T-helper 1 cell treated with Interleukin-12 subunit alpha and Interleukin-12 subunit beta and Interleukin-4 antibody, amounts not matched to agents 30 ng/mL and 1 ng/mL, for 36 hours (primary cell): ENCODE data around the gene IFIT2. TPM values are rescaled to one million over a fixed set of nuclear protein-coding genes. Genes with fewer than 3 reads are reported as not detected.

Experiments
- total RNA-seq: library from RNA; stranded (reverse); gene quantifications from 2 replicates; pipeline ENCODE4 v1.2.3, GENCODE V29; 2022

Gene IFIT2
- total RNA-seq, 1 donor from 2014 or later = 2.5 TPM

Other genes with a start within 250 kb of the IFIT2 start
- not detected in 2 replicates for gene CH25H, start 94.7 kb upstream of the IFIT2 start, total RNA-seq
- gene LIPA, start 50.3 kb upstream of the IFIT2 start, total RNA-seq = 13.0 and 14.6 TPM in 2 replicates
- gene IFIT3, start 26.0 kb downstream of the IFIT2 start, total RNA-seq = 11.2 and 11.4 TPM in 2 replicates
- gene IFIT1B, start 76.0 kb downstream of the IFIT2 start, total RNA-seq = not detected in 2 replicates
- gene IFIT1, start 90.6 kb downstream of the IFIT2 start, total RNA-seq = 9.8 and 11.8 TPM in 2 replicates
- 31.6 and 32.1 TPM in 2 replicates for gene IFIT5, start 112.5 kb downstream of the IFIT2 start, total RNA-seq
- not detected in 2 replicates for gene SLC16A12, start 233.5 kb downstream of the IFIT2 start, total RNA-seq